KG1 (cell line): ENCODE results near the gene LGALS1.
"Not testable (repeated sequence)": the region's sequence is repeated elsewhere in the genome, so short reads cannot be mapped to it uniquely, and the experiment has no call there.

Source experiments
- DNase-seq: peaks from one replicate; lab custom pipeline; 2025; lab: John Stamatoyannopoulos, UW

LGALS1 gene

DNA sequence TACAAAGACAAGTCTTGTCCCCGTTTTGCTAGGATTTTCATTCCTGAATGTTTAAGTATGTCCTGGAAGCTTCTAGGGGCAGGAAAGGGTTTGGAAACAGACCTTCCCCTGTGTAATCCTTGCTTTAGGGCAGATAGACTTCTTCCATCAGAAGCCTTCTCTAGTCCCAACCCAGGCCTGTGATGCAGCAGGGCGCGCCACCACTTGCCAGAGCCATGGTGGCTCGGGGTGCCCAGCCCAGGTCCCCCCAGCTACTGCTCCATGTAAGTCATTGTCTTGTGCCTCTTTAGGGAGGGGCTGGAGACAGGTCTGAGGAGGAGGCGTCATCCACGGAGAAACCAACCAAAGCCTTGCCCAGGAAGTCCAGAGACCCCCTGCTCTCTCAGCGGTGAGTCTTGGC lies 15.0 kb downstream of the LGALS1 start:
- DNase-seq = no peak

- no peak for DNase-seq
These were observed 15.6 kb downstream of the LGALS1 start for GRCh38 chr22:37690901-37691504.

DNA sequence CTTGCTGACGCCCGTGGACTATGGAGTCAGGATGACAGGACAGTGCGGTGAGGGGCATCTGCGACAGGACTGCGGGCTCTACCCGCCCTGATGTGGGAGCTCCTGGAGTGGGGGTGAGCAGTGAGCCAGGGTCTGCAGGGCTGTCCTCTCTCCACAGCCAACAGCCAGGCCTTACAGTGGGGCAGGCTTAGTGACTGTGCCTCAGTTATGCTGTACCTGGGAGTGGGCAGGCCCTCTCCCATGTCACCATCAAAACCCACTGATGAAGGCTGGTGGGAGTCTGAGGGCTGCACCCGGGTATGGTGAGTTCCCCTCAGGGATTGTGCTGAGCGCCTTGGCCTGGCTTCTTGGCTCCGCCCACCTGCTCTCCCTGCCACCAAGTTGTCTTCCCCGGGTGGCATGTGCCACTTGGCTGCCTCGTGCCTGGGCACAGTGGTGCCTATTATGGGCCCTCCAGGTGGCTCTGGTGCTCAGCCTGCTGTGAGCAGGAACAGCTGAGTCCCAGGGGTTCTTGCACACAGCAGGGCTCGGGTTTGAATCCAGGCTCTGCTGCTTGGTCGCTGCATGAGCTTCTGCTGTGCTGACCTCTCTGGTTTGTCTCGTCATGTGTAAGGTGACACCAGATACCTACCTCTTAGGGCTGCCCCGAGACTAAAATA lies 17.3 kb downstream of the LGALS1 start:
- no peak for DNase-seq

- not testable (repeated sequence) for DNase-seq
These were observed 18.7 kb downstream of the LGALS1 start for GRCh38 chr22:37694131-37694530.

GRCh38 chr22:37696260-37696656 lies 20.8 kb downstream of the LGALS1 start:
- not testable (repeated sequence) for DNase-seq

DNA sequence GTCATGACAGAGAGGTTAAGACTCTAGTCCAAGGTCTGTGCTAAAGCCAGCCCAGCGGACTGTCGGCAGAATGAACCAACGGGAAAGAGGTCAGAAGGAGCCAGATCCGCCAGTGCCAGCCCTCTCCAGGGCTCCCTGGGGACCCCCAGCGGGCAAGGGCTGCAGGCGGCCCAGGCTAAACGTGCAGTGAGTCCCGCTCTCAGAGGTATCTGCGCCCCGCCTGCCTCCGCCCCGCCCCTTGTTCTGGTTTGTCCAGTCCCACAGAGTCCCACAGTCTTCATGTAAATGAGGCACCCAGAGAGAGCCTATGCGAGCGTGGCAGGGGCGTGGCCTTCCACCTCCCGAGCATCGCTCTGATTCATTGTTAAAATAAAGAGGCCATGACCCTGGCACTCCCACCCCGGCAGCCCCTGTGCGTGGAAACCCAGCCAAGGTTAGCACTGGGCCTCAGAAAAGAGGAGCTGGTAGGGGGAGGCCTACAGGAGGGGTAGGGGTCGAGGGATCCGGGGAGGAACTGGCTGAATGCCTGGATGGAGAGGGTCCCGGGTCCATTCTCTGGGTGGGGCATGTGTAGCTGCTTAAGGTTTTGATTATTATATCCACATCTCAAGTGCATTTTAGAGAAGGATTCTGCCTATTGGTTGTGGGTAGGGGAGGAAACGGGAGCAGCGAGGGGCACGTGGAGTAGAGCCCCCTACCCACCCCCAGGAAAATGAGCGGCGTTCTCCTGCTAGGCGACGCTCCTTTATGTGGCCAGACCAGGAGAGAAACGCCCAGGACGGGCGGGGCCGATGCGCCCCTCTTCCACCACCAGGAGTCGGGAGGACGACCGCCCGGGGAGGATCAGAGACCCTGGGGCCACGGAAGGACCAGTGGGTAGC lies 21.5 kb downstream of the LGALS1 start, which contains the start of gene TRIOBP:
TRIOBP (plus strand) TSS at position 392 of the 881 bp plus-strand sequence. CDS start 4,318 bp downstream, outside the sequence.
- no peak for DNase-seq

- no peak for DNase-seq
These were observed 22.1 kb downstream of the LGALS1 start for GRCh38 chr22:37697538-37697835.

DNA sequence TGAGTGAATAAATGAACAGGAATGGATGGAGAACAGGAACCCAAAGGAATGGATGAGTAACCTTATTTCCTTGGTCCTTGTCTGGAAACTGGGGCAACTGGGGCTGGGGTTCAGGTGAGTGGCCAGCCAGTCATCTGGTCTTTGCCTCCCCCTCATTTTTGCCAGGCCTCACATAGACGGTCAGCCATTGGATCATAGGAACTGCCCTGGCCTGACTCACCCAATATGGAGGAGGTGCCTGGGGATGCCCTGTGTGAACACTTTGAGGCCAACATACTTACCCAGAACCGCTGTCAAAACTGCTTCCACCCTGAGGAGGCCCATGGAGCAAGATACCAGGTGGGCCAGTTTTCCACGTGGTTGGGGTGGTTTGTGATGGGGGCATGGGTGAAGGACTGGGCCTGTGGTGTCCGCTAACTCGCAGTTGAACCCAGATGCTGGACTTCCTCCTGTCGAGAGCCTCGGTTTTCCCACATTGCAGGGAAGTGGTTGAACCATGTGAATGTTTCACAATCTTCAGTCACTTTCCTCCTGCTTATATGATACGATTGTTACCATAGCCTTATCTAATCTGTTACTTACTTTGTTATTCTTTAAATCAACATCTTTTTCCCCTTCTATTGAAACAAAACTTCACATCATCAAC lies 25.8 kb downstream of the LGALS1 start:
- no peak for DNase-seq

DNA sequence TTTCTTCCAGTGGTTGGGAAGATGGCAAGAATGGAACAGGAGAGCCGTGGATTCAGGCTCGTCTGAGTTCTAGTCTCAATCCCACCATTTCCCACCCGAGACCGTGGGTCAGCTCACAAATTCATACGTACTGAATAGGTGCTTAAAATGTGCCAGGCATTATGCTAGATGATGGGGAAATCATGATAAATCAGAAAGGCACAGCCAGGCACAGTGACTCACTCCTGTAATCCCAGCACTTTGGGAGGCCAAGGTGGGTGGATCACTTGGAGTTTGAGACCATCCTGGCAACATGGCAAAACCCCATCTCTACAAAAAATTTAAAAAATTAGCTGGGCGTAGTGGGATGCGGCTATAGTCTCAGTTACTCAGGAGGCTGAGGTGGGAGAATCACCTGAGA lies 28.5 kb downstream of the LGALS1 start:
- DNase-seq = no peak

- no peak for DNase-seq
These were observed 29.2 kb downstream of the LGALS1 start for GRCh38 chr22:37704645-37705044.

DNA sequence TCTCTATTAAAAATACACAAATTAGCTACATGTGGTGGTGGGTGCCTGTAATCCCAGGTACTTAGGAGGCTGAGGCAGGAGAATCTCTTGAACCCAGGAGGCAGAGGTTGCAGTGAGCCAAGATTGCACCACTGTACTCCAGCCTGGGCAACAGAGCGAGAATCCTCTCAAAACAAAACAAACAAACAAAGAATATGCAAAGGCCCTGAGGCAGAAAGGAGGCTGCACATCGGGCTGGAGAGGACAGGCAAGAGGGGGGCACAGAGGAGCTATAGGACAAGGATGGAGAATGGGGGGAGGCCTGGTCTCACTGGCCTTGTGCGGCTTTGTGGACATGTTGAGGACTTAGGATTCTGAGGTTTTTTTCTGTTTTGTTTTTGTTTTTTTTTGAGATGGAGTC lies 29.8 kb downstream of the LGALS1 start:
- no peak for DNase-seq

DNA sequence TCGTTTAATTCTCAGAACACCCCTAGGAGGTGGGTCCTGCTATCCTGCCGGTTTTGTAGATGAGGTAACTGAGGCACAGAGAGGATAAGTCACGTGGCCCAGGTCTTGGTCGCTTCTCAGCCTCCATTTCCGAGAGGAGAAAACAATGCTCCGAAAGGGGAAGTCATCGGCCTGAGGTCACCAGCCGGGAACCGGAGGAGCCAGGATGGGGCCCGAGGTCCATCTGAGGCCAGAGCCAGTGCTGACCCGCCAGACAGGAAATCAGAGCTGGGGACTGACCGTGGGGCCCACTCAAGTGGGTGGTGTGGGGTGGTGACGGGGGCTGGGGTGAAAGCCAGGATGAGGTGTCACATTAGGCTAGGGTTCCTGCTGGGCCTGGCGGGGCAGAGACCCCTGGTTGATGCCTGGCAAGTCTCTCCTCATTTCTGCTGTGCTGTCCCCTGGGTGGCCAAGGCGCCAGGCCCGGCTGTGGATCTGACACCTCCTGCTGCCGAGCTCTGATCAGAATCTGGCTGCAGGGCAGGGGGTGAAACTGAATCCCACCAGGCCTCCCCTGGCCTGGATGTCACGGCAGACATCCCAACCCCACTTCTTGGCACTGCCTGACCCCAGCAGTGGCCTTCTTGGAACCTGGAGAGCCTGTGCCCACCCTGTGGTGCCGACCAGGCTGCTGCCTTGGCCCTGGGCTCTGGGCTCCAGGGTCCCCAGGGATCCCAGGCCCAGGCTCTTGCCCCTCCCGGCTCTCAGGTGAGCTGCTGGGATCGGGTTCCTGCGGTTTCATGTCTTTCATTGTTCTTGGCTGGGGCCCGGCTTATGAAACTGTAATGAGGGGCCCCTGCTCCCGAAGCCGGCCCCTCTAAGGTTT lies 33.4 kb downstream of the LGALS1 start:
- DNase-seq = no peak

DNA sequence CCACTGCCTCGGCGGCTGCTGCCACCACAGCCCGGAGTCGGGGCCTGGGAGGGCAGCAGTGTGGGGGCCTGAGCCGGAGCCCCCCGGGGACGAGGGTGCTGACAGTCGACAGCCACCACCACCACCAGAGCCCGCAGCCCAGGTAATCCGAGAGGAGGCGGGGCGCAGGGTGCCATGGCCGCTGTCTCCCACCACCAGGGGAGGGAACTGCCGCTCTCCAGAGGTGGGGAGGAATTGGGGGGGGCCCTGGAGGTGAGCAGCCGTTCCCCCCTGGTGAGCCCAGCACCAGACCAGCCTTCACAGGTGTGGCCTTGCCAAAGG lies 34.0 kb downstream of the LGALS1 start:
- no peak for DNase-seq

- DNase-seq = no peak
These were observed 35.2 kb downstream of the LGALS1 start for GRCh38 chr22:37710675-37711074.

GRCh38 chr22:37711490-37711889 lies 36.1 kb downstream of the LGALS1 start:
- DNase-seq = no peak

DNA sequence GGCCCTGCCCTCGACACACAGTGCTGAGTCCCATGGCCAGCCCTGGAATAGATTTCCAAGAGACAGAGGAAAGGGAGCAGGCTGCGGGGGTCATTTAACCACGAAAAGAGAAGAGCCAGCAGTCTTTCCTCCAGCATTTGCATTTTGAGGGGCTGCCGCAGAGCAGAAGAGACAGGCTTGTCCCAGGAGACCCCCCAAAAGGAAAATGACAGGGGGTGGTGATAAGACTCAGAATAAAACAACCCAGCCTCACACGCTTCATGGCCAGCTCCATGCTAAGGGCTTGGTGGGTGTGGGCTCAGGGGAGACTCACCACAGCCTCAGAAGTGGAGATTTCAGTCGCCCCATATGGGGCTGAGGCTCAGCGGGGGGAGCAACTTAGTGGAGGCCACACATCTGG lies 38.3 kb downstream of the LGALS1 start:
- DNase-seq = no peak

GRCh38 chr22:37714634-37715033 lies 39.2 kb downstream of the LGALS1 start:
- no peak for DNase-seq

- no peak for DNase-seq
These were observed 40.3 kb downstream of the LGALS1 start for GRCh38 chr22:37715760-37716159.

DNA sequence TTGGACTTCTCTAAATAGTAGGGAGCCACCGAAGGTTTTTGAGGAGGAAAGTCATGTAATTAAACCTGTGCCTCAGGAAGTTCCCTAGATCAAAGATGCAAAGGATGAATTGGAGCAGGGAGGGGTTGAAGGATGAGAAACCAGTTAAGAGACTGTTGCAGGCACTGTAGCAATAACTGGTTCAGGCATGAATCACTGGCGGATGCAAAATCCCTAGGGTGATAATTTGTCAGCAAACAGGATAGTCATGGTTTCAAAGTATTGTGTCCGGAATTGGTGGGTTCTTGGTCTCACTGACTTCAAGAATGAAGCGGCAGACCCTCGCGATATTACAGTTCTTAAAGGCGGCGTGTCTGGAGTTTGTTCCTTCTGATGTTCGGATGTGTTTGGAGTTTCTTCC lies 41.3 kb downstream of the LGALS1 start:
- DNase-seq = no peak

- not testable (repeated sequence) for DNase-seq
These were observed 41.8 kb downstream of the LGALS1 start for GRCh38 chr22:37717235-37717634.

DNA sequence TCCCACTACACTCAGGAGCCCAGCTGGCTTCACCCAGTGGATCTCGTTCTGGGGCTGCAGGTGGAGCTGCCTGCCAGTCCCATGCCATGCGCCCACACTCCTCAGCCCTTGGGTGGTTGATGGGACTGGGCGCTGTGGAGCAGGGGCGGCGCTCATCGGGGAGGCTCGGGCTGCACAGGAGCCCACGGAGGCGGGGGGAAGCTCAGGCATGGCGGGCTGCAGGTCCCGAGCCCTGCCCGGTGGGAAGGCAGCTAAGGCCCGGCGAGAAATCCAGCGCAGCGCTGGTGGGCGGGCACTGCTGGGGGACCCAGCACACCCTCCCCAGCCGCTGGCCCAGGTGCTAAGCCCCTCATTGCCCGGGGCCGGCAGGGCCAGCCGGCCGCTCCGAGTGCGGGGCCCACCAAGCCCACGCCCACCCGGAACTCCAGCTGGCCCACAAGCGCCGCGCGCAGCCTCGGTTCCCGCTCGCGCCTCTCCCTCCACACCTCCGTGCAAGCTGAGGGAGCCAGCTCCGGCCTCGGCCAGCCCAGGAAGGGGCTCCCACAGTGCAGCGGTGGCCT lies 42.4 kb downstream of the LGALS1 start:
- DNase-seq = not testable (repeated sequence)
